ENCODE measurements around the gene RER1. TPM values are rescaled to one million over a fixed set of nuclear protein-coding genes. Genes with fewer than 3 reads are reported as not detected.
A peak's percentile ranks its signal among the peaks of the same experiment; 100 is the strongest.

RER1 gene
- polyA plus RNA-seq, 1 donor from 2014 or later = 58.7 TPM

GRCh38 chr1:2446394-2446793 is 54.8 kb downstream of the RER1 start:
- Histone ChIP-seq H3K9me2 (ENCODE audit: insufficient read depth, low read length) (no peaks in the 10 kb centered on the region), H3K79me2 (replicated peaks; ENCODE audit: insufficient read depth, low read length) (no peaks in the 10 kb centered on the region), H3K9ac (ENCODE audit: low read length) (peak overlapping the region; percentile 55), H3K36me3 (ENCODE audit: insufficient read depth, low read length) (no peaks in the 10 kb centered on the region), H3K27ac (ENCODE audit: low read length) (peak overlapping the region; percentile 12), H3K9me3 (ENCODE audit: low read length) (no peaks in the 10 kb centered on the region), H2AFZ (ENCODE audit: low read depth, low read length) (no peak overlapping the region), H3F3A (ENCODE audit: insufficient read depth, low read length, poor library complexity, severe bottlenecking) (no peaks in the 10 kb centered on the region), H4K20me1 (ENCODE audit: insufficient read depth) (no peaks in the 10 kb centered on the region), H3K27me3 (ENCODE audit: insufficient read depth, low read depth, low read length) (no peaks in the 10 kb centered on the region), H3K4me3 (ENCODE audit: low read length) (peak overlapping the region; percentile 47), H3K4me2 (ENCODE audit: low read length) (no peak overlapping the region)
- TF ChIP-seq POLR2AphosphoS5 (IDR thresholded peaks at IDR 0.05) (peak; percentile 25), EZH2 (IDR thresholded peaks at IDR 0.05; ENCODE audit: borderline replicate concordance, insufficient read depth, low read length, poor library complexity, severe bottlenecking) (no peak)

GRCh38 chr1:2446861-2447260 is 55.2 kb downstream of the RER1 start:
- H3K79me2 ChIP-seq (replicated peaks; ENCODE audit: insufficient read depth, low read length) = no peaks in the 10 kb centered on the region
- no peaks in the 10 kb centered on the region for H3F3A ChIP-seq (ENCODE audit: insufficient read depth, low read length, poor library complexity, severe bottlenecking)
- no peaks in the 10 kb centered on the region for H3K27me3 ChIP-seq (ENCODE audit: insufficient read depth, low read depth, low read length)
- H4K20me1 ChIP-seq (ENCODE audit: insufficient read depth) = no peaks in the 10 kb centered on the region
- no peaks in the 10 kb centered on the region for H3K9me3 ChIP-seq (ENCODE audit: low read length)
- H3K9me2 ChIP-seq (ENCODE audit: insufficient read depth, low read length) = no peaks in the 10 kb centered on the region
- no peak for TF ChIP-seq CTCF (IDR thresholded peaks at IDR 0.05; ENCODE audit: poor library complexity, severe bottlenecking)
- TF ChIP-seq POLR2AphosphoS5 (IDR thresholded peaks at IDR 0.05) = no peak
- H3K27ac ChIP-seq (ENCODE audit: low read length) = peak overlapping the region; percentile 12
- no peak overlapping the region for H2AFZ ChIP-seq (ENCODE audit: low read depth, low read length)
- H3K9ac ChIP-seq (ENCODE audit: low read length) = peak overlapping the region; percentile 55
- H3K4me2 ChIP-seq (ENCODE audit: low read length) = no peak overlapping the region
- H3K36me3 ChIP-seq (ENCODE audit: insufficient read depth, low read length) = no peaks in the 10 kb centered on the region
- peak overlapping the region; percentile 47 for H3K4me3 ChIP-seq (ENCODE audit: low read length)

GRCh38 chr1:2447276-2448097 is 55.8 kb downstream of the RER1 start:
- Histone ChIP-seq H3K4me3 (ENCODE audit: low read length) (peak overlapping the region; percentile 47), H3F3A (ENCODE audit: insufficient read depth, low read length, poor library complexity, severe bottlenecking) (no peaks in the 10 kb centered on the region), H3K79me2 (replicated peaks; ENCODE audit: insufficient read depth, low read length) (no peaks in the 10 kb centered on the region), H3K27ac (ENCODE audit: low read length) (no peak overlapping the region), H3K9me3 (ENCODE audit: low read length) (no peaks in the 10 kb centered on the region), H3K9ac (ENCODE audit: low read length) (peak overlapping the region; percentile 55), H3K9me2 (ENCODE audit: insufficient read depth, low read length) (no peaks in the 10 kb centered on the region), H3K4me2 (ENCODE audit: low read length) (no peak overlapping the region), H4K20me1 (ENCODE audit: insufficient read depth) (no peaks in the 10 kb centered on the region), H3K27me3 (ENCODE audit: insufficient read depth, low read depth, low read length) (no peaks in the 10 kb centered on the region), H2AFZ (ENCODE audit: low read depth, low read length) (no peak overlapping the region), H3K36me3 (ENCODE audit: insufficient read depth, low read length) (no peaks in the 10 kb centered on the region)
- TF ChIP-seq TAF1 (IDR thresholded peaks at IDR 0.05; ENCODE audit: low read depth) = no peak
- no peak for TF ChIP-seq REST (IDR thresholded peaks at IDR 0.05; ENCODE audit: borderline replicate concordance)
- no peak for TF ChIP-seq RAD21 (conservative IDR thresholded peaks at IDR 0.05)
- TF ChIP-seq EP300 (conservative IDR thresholded peaks at IDR 0.05; ENCODE audit: poor library complexity, severe bottlenecking) = no peak
- no peak for TF ChIP-seq POLR2AphosphoS5 (IDR thresholded peaks at IDR 0.05)
- no peak for TF ChIP-seq EZH2 (IDR thresholded peaks at IDR 0.05; ENCODE audit: borderline replicate concordance, insufficient read depth, low read length, poor library complexity, severe bottlenecking)
- no peak for TF ChIP-seq MXI1 (conservative IDR thresholded peaks at IDR 0.05; ENCODE audit: poor library complexity, severe bottlenecking)
- TF ChIP-seq CTCF (IDR thresholded peaks at IDR 0.05; ENCODE audit: poor library complexity, severe bottlenecking) = no peak
- no peak for TF ChIP-seq SMC3 (conservative IDR thresholded peaks at IDR 0.05; ENCODE audit: poor library complexity)
